CD4-positive, CD25-positive, alpha-beta regulatory T cell (primary cell): ENCODE data around the gene GIMAP2. TPM values are rescaled to one million over a fixed set of nuclear protein-coding genes. Genes with fewer than 3 reads are reported as not detected.
"Not testable (repeated sequence)": the region's sequence is repeated elsewhere in the genome, so short reads cannot be mapped to it uniquely, and the experiment has no call there.

Experiments used
- ATAC-seq, 2 donors: fragments of 150-1000 bp; cut with Tn5 transposase; one replicate each; pipeline ENCODE4 v1.10.0; 2021; ENCODE audit warnings: low read depth in 2 of 2, moderate number of reproducible peaks in 2 of 2, moderate library complexity in 1 of 2
- DNase-seq, 3 donors: peaks; one replicate each; pipeline versions ENCODE4 v3.0.0 to v3.0.0-alpha.2; 2012 to 2022; ENCODE audit warnings: mixed read lengths in 1 of 3
- H3K27ac ChIP-seq: one replicate; pipeline ENCODE4 v1.7.0; 2013; ENCODE audit warnings: mild to moderate bottlenecking, low read length; ENCODE audit not compliant: insufficient read depth, poor library complexity, severe bottlenecking
- H3K27me3 ChIP-seq: one replicate; pipeline ENCODE4 v1.7.0; 2013; ENCODE audit warnings: low read length; ENCODE audit not compliant: control insufficient read depth, insufficient read depth
- H3K36me3 ChIP-seq: one replicate; pipeline ENCODE4 v1.7.0; 2013; ENCODE audit warnings: mild to moderate bottlenecking, low read length, moderate library complexity; ENCODE audit not compliant: control insufficient read depth, insufficient read depth
- H3K4me1 ChIP-seq: 2 replicates; pipeline ENCODE4 v1.7.0; 2013; ENCODE audit warnings: mild to moderate bottlenecking, low read length; ENCODE audit not compliant: insufficient read depth, control insufficient read depth, poor library complexity, severe bottlenecking
- H3K4me3 ChIP-seq: one replicate; pipeline ENCODE4 v1.7.0; 2013; ENCODE audit warnings: low read depth, mild to moderate bottlenecking, low read length, moderate library complexity
- H3K9me3 ChIP-seq, 2 experiments: 1 replicate in 1 of 2; 2 replicates in 1 of 2; pipeline ENCODE4 v1.7.0; 2013; ENCODE audit warnings: low read length in 2 of 2, mild to moderate bottlenecking in 1 of 2, moderate library complexity in 1 of 2; ENCODE audit not compliant: control insufficient read depth in 2 of 2
- H3K27ac Mint-ChIP-seq, 3 donors: one replicate each; pipeline ENCODE4 v1.8.0; 2020 to 2022; ENCODE audit warnings: mild to moderate bottlenecking in 3 of 3, mixed read lengths in 3 of 3, moderate library complexity in 2 of 3
- H3K27me3 Mint-ChIP-seq: one replicate; pipeline ENCODE4 v1.8.0; 2022; ENCODE audit warnings: mild to moderate bottlenecking, mixed read lengths
- H3K36me3 Mint-ChIP-seq: one replicate; pipeline ENCODE4 v1.8.0; 2020; ENCODE audit warnings: mixed read lengths
- H3K4me1 Mint-ChIP-seq, 4 donors: one replicate each; pipeline ENCODE4 v1.8.0; 2020 to 2022; ENCODE audit warnings: mixed read lengths in 4 of 4, mild to moderate bottlenecking in 1 of 4
- H3K4me3 Mint-ChIP-seq, 4 donors: one replicate each; pipeline ENCODE4 v1.8.0; 2020 to 2022; ENCODE audit warnings: mild to moderate bottlenecking in 4 of 4, mixed read lengths in 4 of 4, moderate library complexity in 3 of 4
- H3K9me3 Mint-ChIP-seq, 7 donors: one replicate each; pipeline ENCODE4 v1.8.0; 2020 to 2022; ENCODE audit warnings: mixed read lengths in 7 of 7, mild to moderate bottlenecking in 3 of 7, moderate library complexity in 2 of 7
- polyA plus RNA-seq, 4 donors: library from polyadenylated mRNA; unstranded; fragments of 300-500 nt; fragmentation: Illumina TruSeq; gene quantifications; one replicate each; pipeline ENCODE4 v1.2.3, GENCODE V29; 2021
- total RNA-seq: library from RNA; stranded (reverse); gene quantifications from one replicate; pipeline ENCODE4 v1.2.3, GENCODE V29; 2022

GIMAP2 gene
- total and polyA plus RNA-seq, 5 donors from 2014 or later, result 79.0 to 142 (median 95.1) TPM

- Histone ChIP-seq H3K4me1 (peaks cover 42% of the 10 kb centered on the region), H3K4me3 (peak overlapping the region; percentile 20)
- H3K4me1 Mint-ChIP-seq, result peaks cover 33 to 88% (median 55%) of the 10 kb centered on the region in 4 donors
- H3K4me3 Mint-ChIP-seq, result peak overlapping the region in 3 of 4 donors; percentile 72 to 77 (median 74)
- ATAC-seq, H3K27me3 Mint-ChIP-seq, H3K27ac ChIP-seq, H3K36me3 ChIP-seq, DNase-seq, H3K9me3 ChIP-seq, H3K27me3 ChIP-seq: not testable (repeated sequence)
- peaks cover 1 to 38% (median 8%) of the 10 kb centered on the region in 7 donors for H3K9me3 Mint-ChIP-seq
- peak overlapping the region; percentile 73 to 97 (median 93) for H3K27ac Mint-ChIP-seq
- H3K36me3 Mint-ChIP-seq, result peaks cover 18% of the 10 kb centered on the region
Observed at GRCh38 chr7:150678601-150679000, 6.9 kb upstream of the GIMAP2 start.

DNA sequence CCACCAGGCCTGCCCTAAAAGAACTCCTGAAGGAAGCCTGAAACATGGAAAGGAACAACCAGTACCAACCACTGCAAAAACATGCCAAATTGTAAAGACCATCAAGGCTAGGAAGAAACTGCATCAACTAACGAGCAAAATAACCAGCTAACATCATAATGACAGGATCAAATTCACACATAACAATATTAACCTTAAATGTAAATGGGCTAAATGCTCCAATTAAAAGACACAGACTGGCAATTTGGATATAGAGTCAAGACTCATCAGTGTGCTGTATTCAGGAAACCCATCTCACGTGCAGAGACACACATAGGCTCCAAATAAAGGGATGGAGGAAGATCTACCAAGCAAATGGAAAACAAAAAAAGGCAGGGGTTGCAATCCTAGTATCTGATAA is 5.1 kb upstream of the GIMAP2 start:
- peaks cover 5 to 38% (median 8%) of the 10 kb centered on the region in 7 donors for H3K9me3 Mint-ChIP-seq

DNA sequence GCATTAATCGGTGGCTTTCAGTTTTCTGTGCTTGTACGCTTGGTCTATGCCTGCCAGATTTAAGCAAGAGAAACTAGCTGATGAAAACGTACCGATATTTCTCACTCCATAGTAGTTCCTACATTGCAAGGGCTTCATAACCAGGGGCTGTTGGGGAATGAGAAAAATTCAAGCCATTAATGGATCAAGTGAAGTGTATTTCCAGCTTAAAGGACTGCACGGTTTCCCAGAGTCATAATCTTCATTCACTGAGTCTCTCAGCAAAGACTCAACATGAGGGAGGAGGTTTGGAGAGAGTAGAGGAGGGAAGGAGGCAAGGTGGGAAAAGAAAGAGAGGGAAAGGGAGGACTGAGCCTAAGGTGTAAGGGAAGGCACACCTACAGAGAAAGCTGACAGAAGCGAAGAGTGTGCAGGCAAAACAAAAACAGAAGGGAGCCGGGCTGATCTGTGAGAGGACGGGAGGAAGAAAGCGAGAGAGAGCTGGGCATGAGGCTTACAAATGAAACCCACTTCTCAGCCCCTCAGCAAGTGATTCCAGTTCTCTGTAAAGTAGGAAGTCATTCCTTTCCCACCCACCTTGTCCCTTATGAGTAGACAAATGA is 625 bp downstream of the GIMAP2 start:
- Histone ChIP-seq H3K9me3 (peaks cover 14 to 24% of the 10 kb centered on the region in 2 experiments), H3K4me1 (peaks cover 51% of the 10 kb centered on the region), H3K4me3 (peak overlapping the region; percentile 99), H3K36me3 (peaks cover 29% of the 10 kb centered on the region), H3K27ac (peak overlapping the region; percentile 83), H3K27me3 (no peaks in the 10 kb centered on the region)
- H3K36me3 Mint-ChIP-seq, result peaks cover 51% of the 10 kb centered on the region
- peak in 1 of 3 donors; percentile 53 for DNase-seq
- peaks cover 1 to 46% (median 12%) of the 10 kb centered on the region in 7 donors for H3K9me3 Mint-ChIP-seq
- H3K4me1 Mint-ChIP-seq, result peaks cover 55 to 86% (median 70%) of the 10 kb centered on the region in 4 donors
- H3K27me3 Mint-ChIP-seq, result no peaks in the 10 kb centered on the region
- peak overlapping the region; percentile 96 to 100 (median 98) for H3K4me3 Mint-ChIP-seq
- ATAC-seq, result peak; percentile 30 to 33
- peak overlapping the region; percentile 97 to 100 (median 99) for H3K27ac Mint-ChIP-seq

More for the DNA sequence above, 5.1 kb upstream of the GIMAP2 start:
- ATAC-seq, H3K36me3 ChIP-seq, DNase-seq, H3K27me3 Mint-ChIP-seq, H3K9me3 ChIP-seq, H3K27ac Mint-ChIP-seq, H3K27ac ChIP-seq, H3K4me3 ChIP-seq, H3K27me3 ChIP-seq: not testable (repeated sequence)
- Mint-ChIP-seq H3K4me1 (peaks cover 41 to 94% (median 66%) of the 10 kb centered on the region in 4 donors), H3K4me3 (peak overlapping the region in 1 of 4 donors; percentile 29), H3K36me3 (peaks cover 18% of the 10 kb centered on the region)
- H3K4me1 ChIP-seq, result peaks cover 51% of the 10 kb centered on the region

DNA sequence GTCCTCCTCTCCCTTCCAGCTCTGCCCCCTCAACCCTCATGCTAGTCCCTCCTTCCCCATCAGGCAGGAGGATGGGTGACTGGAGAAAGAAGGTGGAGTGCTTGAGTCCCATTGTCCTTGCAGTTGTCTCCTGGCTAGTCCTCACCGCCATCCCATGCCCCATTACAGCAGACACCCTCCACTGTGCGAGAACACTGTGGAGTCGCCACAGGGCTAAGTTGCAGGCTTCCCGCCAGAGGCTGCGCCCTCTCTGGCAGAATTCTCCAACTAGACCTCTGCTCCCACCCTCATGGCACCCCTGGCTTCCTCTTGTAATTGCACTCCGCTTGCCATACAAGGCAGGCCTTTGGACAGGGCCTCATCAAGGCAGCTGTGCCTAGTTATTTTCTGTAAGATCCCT is 3.1 kb downstream of the GIMAP2 start:
- H3K27ac Mint-ChIP-seq, result peak overlapping the region; percentile 92 to 99 (median 94)
- H3K4me3 ChIP-seq, result peak overlapping the region; percentile 52
- H3K36me3 ChIP-seq, result peaks cover 47% of the 10 kb centered on the region
- H3K4me3 Mint-ChIP-seq, result peak overlapping the region; percentile 85 to 100 (median 97)
- H3K27me3 Mint-ChIP-seq, result no peaks in the 10 kb centered on the region
- no peak for DNase-seq
- H3K27me3 ChIP-seq, result no peaks in the 10 kb centered on the region
- peaks cover 59% of the 10 kb centered on the region for H3K36me3 Mint-ChIP-seq
- H3K4me1 Mint-ChIP-seq, result peaks cover 49 to 77% (median 59%) of the 10 kb centered on the region in 4 donors
- no peak for ATAC-seq
- peaks cover 47% of the 10 kb centered on the region for H3K4me1 ChIP-seq
- peaks cover 26 to 49% of the 10 kb centered on the region in 2 experiments for H3K9me3 ChIP-seq
- peaks cover 2 to 43% (median 11%) of the 10 kb centered on the region in 7 donors for H3K9me3 Mint-ChIP-seq
- no peak overlapping the region for H3K27ac ChIP-seq

- no peak overlapping the region for H3K27ac ChIP-seq
- no peaks in the 10 kb centered on the region for H3K4me1 ChIP-seq
- no peak overlapping the region for H3K4me3 ChIP-seq
- H3K27ac Mint-ChIP-seq, result peak overlapping the region in 1 of 3 donors; percentile 55
- H3K4me3 Mint-ChIP-seq, result no peak overlapping the region
- ATAC-seq (no peak), DNase-seq (no peak)
- peaks cover 2 to 81% (median 36%) of the 10 kb centered on the region in 7 donors for H3K9me3 Mint-ChIP-seq
- H3K36me3 Mint-ChIP-seq, result peaks cover 50% of the 10 kb centered on the region
- no peaks in the 10 kb centered on the region for H3K27me3 ChIP-seq
- no peaks in the 10 kb centered on the region for H3K27me3 Mint-ChIP-seq
- peaks cover 5 to 21% (median 7%) of the 10 kb centered on the region in 4 donors for H3K4me1 Mint-ChIP-seq
- H3K9me3 ChIP-seq, result peaks cover 69 to 93% of the 10 kb centered on the region in 2 experiments
- H3K36me3 ChIP-seq, result peaks cover 23% of the 10 kb centered on the region
Observed at GRCh38 chr7:150695654-150696053, 10.1 kb downstream of the GIMAP2 start.

DNA sequence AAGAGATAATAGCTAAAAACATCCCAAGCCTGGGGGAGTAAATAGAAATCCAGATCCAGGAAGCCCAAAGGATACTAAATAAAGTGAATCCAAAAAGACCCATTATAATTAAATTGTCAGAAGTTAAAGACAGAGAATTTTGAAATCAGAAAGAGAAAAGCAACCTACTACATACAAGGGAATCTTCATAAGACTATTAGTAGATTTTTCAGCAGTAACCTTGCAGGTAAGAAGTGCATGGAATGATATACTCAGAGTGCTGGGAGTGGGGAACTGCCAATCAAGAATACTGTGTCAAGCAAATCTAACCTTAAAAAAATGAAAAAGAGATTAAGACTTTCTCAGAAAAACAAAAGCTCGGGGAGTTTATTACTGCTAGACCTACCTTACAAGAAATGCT is 17.7 kb downstream of the GIMAP2 start:
- DNase-seq (no peak), ATAC-seq (no peak)
- Histone ChIP-seq H3K4me3 (peak overlapping the region; percentile 7), H3K27me3 (no peaks in the 10 kb centered on the region), H3K4me1 (no peaks in the 10 kb centered on the region), H3K27ac (no peak overlapping the region), H3K36me3 (peaks cover 2% of the 10 kb centered on the region), H3K9me3 (peaks cover 58 to 67% of the 10 kb centered on the region in 2 experiments)
- Mint-ChIP-seq H3K4me3 (peak overlapping the region in 1 of 4 donors; percentile 28), H3K27me3 (peaks cover 6% of the 10 kb centered on the region), H3K27ac (no peak overlapping the region), H3K9me3 (peaks cover 5 to 81% (median 56%) of the 10 kb centered on the region in 7 donors), H3K4me1 (peaks cover 0 to 14% (median 7%) of the 10 kb centered on the region in 4 donors), H3K36me3 (peaks cover 41% of the 10 kb centered on the region)

DNA sequence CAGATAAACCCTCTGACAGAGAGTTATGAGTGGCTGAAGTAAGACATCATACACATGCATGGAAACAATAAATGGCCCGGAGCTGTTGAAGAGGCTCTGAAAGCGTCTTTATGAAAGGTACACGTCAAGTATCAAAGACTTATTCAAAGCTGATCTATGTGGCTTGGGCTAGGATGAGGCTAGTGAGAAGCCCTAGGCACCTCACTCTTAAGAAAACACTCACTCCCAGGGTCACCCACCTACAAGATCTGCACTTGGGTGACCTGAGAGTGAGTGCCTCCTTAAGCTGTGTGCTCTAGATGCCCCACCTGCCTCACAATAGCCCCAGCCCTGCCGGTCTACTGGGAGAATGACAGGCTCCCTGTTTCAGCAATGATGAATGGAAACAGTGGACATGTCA is 29.8 kb downstream of the GIMAP2 start:
- Histone ChIP-seq H3K4me3 (peak overlapping the region; percentile 97), H3K4me1 (peaks cover 50% of the 10 kb centered on the region), H3K27ac (peak overlapping the region; percentile 73), H3K36me3 (peaks cover 20% of the 10 kb centered on the region), H3K9me3 (peaks cover 0 to 8% of the 10 kb centered on the region in 2 experiments), H3K27me3 (no peaks in the 10 kb centered on the region)
- peak in 1 of 3 donors; percentile 49 for DNase-seq
- H3K36me3 Mint-ChIP-seq, result peaks cover 37% of the 10 kb centered on the region
- H3K4me1 Mint-ChIP-seq, result peaks cover 10 to 63% (median 48%) of the 10 kb centered on the region in 4 donors
- peaks cover 0 to 25% (median 6%) of the 10 kb centered on the region in 7 donors for H3K9me3 Mint-ChIP-seq
- peak; percentile 31 to 35 for ATAC-seq
- H3K27ac Mint-ChIP-seq, result peak overlapping the region; percentile 95 to 99 (median 97)
- H3K27me3 Mint-ChIP-seq, result no peaks in the 10 kb centered on the region
- peak overlapping the region; percentile 99 to 100 (median 100) for H3K4me3 Mint-ChIP-seq
